IgD-negative memory B cell (primary cell): Measurements from ENCODE around the gene DIP2B. TPM values are rescaled to one million over a fixed set of nuclear protein-coding genes. Genes with fewer than 3 reads are reported as not detected.
A peak's percentile ranks its signal among the peaks of the same experiment; 100 is the strongest.

Experiments
- H3K27ac Mint-ChIP-seq, 3 donors: one replicate each; pipeline ENCODE4 v1.8.0; 2020 to 2022; ENCODE audit warnings: mild to moderate bottlenecking in 3 of 3, mixed read lengths in 3 of 3, moderate library complexity in 1 of 3
- H3K27me3 Mint-ChIP-seq: one replicate; pipeline ENCODE4 v1.8.0; 2021; ENCODE audit warnings: mixed read lengths
- H3K36me3 Mint-ChIP-seq: one replicate; pipeline ENCODE4 v1.8.0; 2020; ENCODE audit warnings: mild to moderate bottlenecking, mixed read lengths
- H3K4me1 Mint-ChIP-seq, 3 donors: one replicate each; pipeline ENCODE4 v1.8.0; 2020 to 2022; ENCODE audit warnings: mixed read lengths in 3 of 3, mild to moderate bottlenecking in 1 of 3
- H3K4me3 Mint-ChIP-seq, 4 donors: one replicate each; pipeline ENCODE4 v1.8.0; 2020 to 2022; ENCODE audit warnings: mild to moderate bottlenecking in 4 of 4, mixed read lengths in 4 of 4, moderate library complexity in 3 of 4
- H3K9me3 Mint-ChIP-seq, 3 donors: one replicate each; pipeline ENCODE4 v1.8.0; 2020 to 2021; ENCODE audit warnings: mixed read lengths in 3 of 3, mild to moderate bottlenecking in 1 of 3
- polyA plus RNA-seq: library from polyadenylated mRNA; unstranded; fragments of 300-500 nt; fragmentation: Illumina TruSeq; gene quantifications from one replicate; pipeline ENCODE4 v1.2.3, GENCODE V29; 2021

Gene DIP2B
- polyA plus RNA-seq, 1 donor from 2014 or later, result 16.4 TPM

DNA sequence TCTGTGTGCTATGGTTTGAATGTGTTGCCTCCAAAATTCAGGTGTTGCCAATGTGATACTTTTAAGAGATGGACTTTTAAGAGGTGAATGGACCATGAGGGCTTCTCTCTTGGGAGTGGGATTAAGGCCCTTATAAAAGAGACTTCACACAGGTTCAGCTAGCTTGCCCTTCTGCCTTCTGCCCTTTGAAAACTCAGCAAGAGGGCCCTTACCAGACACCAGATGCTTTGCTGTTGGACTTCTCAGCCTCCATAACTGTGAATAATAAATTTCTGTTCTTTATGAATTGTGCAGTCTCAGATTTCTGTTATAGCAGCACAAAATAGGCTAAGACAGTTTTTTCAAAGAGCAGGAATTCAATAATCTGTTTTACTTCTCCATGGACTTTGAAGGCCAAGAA lies 86.1 kb downstream of the DIP2B start:
- Mint-ChIP-seq H3K27me3 (no peaks in the 10 kb centered on the region), H3K4me3 (no peak overlapping the region), H3K36me3 (peaks cover 3% of the 10 kb centered on the region), H3K9me3 (no peaks in the 10 kb centered on the region), H3K4me1 (peaks cover 12 to 25% (median 16%) of the 10 kb centered on the region in 3 donors), H3K27ac (no peak overlapping the region)

- Mint-ChIP-seq H3K27ac (no peak overlapping the region), H3K27me3 (no peaks in the 10 kb centered on the region), H3K4me1 (peaks cover 22 to 41% (median 32%) of the 10 kb centered on the region in 3 donors), H3K9me3 (no peaks in the 10 kb centered on the region), H3K36me3 (peaks cover 3% of the 10 kb centered on the region), H3K4me3 (no peak overlapping the region)
Measured at GRCh38 chr12:50595667-50596066, 90.9 kb downstream of the DIP2B start.

GRCh38 chr12:50597200-50598195 lies 92.7 kb downstream of the DIP2B start:
- Mint-ChIP-seq H3K4me1 (peaks cover 25 to 45% (median 39%) of the 10 kb centered on the region in 3 donors), H3K36me3 (peaks cover 3% of the 10 kb centered on the region), H3K27me3 (no peaks in the 10 kb centered on the region), H3K27ac (peak overlapping the region in 2 of 3 donors; percentile 6 to 12), H3K4me3 (peak overlapping the region in 3 of 4 donors; percentile 47 to 77 (median 77)), H3K9me3 (no peaks in the 10 kb centered on the region)

DNA sequence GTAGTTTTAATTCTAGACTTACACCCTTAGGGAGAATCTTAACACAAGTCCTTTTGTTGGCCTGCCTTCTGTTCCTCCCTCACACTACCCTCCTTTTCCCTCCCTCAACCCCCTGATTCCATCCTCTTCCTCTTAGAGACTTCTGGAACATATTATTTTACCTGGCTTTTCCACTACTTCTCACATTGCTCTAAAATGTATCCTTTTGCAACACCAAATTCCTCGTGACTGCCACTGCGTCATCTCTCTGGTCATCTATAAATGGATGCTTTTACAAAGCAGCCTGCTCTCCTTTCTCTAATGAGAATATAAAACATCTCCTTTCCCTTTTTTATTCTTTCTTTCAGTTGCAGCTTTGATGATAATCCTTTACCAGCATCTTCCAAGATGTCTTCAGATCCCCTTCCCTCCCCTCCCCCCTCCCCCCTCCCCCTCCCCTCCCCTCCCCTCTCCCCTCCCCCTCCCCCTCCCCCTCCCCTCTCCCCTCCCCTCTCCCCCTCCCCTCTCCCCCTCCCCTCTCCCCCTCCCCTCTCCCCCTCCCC lies 93.6 kb downstream of the DIP2B start:
- Mint-ChIP-seq H3K4me1 (peaks cover 27 to 40% (median 36%) of the 10 kb centered on the region in 3 donors), H3K27ac (peak overlapping the region; percentile 4 to 76 (median 17))

DNA sequence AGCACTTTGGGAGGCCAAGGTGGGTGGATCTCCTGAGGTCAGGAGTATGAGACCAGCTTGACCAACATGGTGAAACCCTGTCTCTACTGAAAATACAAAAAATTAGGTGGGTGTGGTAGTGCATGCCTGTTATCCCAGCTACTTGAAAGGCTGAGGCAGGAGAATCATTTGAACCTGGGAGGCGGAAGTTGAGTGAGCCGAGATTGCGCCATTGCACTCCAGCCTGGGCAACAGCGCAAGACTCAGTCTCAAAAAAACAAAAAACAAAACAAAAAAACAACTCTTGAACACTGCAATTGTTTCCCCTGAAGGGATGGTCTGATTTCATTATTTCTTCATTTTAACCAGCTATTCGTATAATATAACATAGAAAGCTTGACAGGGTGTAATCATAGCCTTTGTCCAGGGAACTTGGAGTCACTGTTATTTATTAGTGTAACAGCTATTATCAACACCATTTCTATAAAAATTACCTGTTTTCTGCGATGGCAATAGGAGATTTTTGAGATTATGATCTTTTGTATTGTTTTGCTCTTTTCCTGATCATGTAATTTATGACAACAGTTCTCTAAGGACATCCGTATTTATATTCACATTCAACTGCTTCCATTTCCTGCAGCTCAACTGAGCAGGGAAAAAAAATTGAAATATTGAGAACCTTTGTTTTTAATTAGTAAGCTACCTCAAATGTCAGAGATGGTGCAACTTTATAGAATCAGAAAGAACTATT lies 94.7 kb downstream of the DIP2B start:
- H3K4me1 Mint-ChIP-seq, result peaks cover 28 to 40% (median 38%) of the 10 kb centered on the region in 3 donors
- H3K36me3 Mint-ChIP-seq, result no peaks in the 10 kb centered on the region
- no peaks in the 10 kb centered on the region for H3K27me3 Mint-ChIP-seq
- H3K4me3 Mint-ChIP-seq, result peak overlapping the region in 1 of 4 donors; percentile 29
- H3K27ac Mint-ChIP-seq, result peak overlapping the region in 2 of 3 donors; percentile 44 to 69
- no peaks in the 10 kb centered on the region for H3K9me3 Mint-ChIP-seq

More for the DNA sequence above, 93.6 kb downstream of the DIP2B start:
- Mint-ChIP-seq H3K4me3 (peak overlapping the region in 1 of 4 donors; percentile 42), H3K9me3 (no peaks in the 10 kb centered on the region), H3K36me3 (peaks cover 1% of the 10 kb centered on the region), H3K27me3 (no peaks in the 10 kb centered on the region)

DNA sequence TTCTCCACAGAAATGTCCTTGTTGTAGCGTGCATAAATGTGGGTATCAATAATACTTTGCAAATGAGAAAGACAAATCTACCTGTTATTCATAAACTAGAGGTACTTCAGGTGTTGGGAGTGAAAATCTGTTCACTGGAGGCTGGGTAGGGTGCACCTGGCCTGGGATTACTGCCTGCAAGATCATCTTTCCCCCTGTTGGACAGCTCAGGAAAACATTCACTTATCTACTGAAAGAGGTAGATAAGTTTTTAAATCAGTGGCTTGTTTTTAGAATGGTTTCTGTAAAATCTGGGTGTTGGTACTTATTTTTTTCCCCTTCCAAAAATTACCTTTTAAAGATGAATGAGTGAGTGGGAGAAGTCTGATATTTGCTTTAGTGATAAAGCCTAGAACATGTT lies 95.6 kb downstream of the DIP2B start:
- no peaks in the 10 kb centered on the region for H3K36me3 Mint-ChIP-seq
- no peaks in the 10 kb centered on the region for H3K9me3 Mint-ChIP-seq
- peaks cover 26 to 44% (median 36%) of the 10 kb centered on the region in 3 donors for H3K4me1 Mint-ChIP-seq
- peak overlapping the region in 2 of 3 donors; percentile 33 to 56 for H3K27ac Mint-ChIP-seq
- H3K4me3 Mint-ChIP-seq, result no peak overlapping the region
- no peaks in the 10 kb centered on the region for H3K27me3 Mint-ChIP-seq

GRCh38 chr12:50603817-50604639 lies 99.2 kb downstream of the DIP2B start:
- H3K4me3 Mint-ChIP-seq, result no peak overlapping the region
- no peaks in the 10 kb centered on the region for H3K36me3 Mint-ChIP-seq
- peaks cover 26 to 36% (median 33%) of the 10 kb centered on the region in 3 donors for H3K4me1 Mint-ChIP-seq
- no peaks in the 10 kb centered on the region for H3K27me3 Mint-ChIP-seq
- H3K27ac Mint-ChIP-seq, result no peak overlapping the region
- no peaks in the 10 kb centered on the region for H3K9me3 Mint-ChIP-seq

DNA sequence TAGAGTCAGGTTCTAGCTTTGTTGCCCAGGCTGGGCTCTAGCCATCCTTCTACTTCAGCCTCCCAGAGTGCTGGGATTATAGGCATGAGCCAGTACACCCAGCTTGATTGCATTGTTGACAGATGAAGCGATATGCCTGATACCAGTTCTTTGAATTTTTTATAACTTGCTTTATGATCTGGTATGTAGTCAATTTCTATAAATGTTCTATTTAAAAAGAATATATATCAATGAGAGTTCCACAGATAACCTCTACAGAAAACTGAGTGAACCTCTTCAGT lies 99.8 kb downstream of the DIP2B start:
- H3K27ac Mint-ChIP-seq, result no peak overlapping the region
- peaks cover 28 to 41% (median 37%) of the 10 kb centered on the region in 3 donors for H3K4me1 Mint-ChIP-seq
- no peaks in the 10 kb centered on the region for H3K27me3 Mint-ChIP-seq
- H3K9me3 Mint-ChIP-seq, result no peaks in the 10 kb centered on the region
- no peak overlapping the region for H3K4me3 Mint-ChIP-seq
- H3K36me3 Mint-ChIP-seq, result no peaks in the 10 kb centered on the region

DNA sequence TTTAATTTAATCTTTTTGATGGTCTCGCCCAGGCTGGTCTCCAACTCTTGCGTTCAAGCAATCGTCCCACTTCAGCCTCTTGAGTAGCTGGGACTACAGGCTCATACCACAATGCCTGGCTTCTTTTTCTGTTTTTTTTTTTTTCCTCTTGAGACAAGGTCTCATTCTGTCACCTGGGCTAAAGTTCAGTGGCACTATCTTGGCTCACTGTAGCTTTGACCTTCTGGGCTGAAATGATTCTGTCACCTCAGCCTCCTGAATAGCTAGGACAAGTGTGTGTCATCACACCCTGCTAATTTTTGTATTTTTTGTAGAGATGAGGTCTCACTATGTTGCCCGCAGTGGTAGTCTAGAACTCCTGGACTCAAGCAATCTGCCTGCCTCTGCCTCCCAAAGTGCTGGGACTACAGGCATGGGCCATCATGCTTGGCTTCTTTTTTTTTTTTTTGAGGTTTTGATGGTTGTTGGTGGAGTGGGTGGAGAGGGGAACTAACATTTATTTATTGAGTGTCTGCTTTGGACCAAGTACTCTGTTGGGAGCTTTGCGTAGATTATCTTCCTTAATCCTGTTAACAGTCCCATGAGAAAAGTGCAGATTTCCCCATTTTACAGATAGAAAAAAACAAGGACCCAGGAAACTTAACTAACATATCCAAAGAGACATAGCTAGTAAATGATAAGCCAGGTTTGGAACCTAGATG lies 102.0 kb downstream of the DIP2B start:
- peak overlapping the region in 2 of 3 donors; percentile 11 to 53 for H3K27ac Mint-ChIP-seq
- H3K9me3 Mint-ChIP-seq, result no peaks in the 10 kb centered on the region
- H3K27me3 Mint-ChIP-seq, result no peaks in the 10 kb centered on the region
- peaks cover 26 to 38% (median 35%) of the 10 kb centered on the region in 3 donors for H3K4me1 Mint-ChIP-seq
- H3K36me3 Mint-ChIP-seq, result no peaks in the 10 kb centered on the region
- H3K4me3 Mint-ChIP-seq, result no peak overlapping the region

- H3K36me3 Mint-ChIP-seq, result no peaks in the 10 kb centered on the region
- no peak overlapping the region for H3K4me3 Mint-ChIP-seq
- no peaks in the 10 kb centered on the region for H3K9me3 Mint-ChIP-seq
- H3K4me1 Mint-ChIP-seq, result peaks cover 20 to 34% (median 34%) of the 10 kb centered on the region in 3 donors
- no peak overlapping the region for H3K27ac Mint-ChIP-seq
- no peaks in the 10 kb centered on the region for H3K27me3 Mint-ChIP-seq
Measured at GRCh38 chr12:50609292-50609874, 104.6 kb downstream of the DIP2B start.

GRCh38 chr12:50610171-50610570 lies 105.4 kb downstream of the DIP2B start:
- Mint-ChIP-seq H3K9me3 (no peaks in the 10 kb centered on the region), H3K27ac (peak overlapping the region in 1 of 3 donors; percentile 59), H3K36me3 (no peaks in the 10 kb centered on the region), H3K27me3 (no peaks in the 10 kb centered on the region), H3K4me3 (no peak overlapping the region), H3K4me1 (peaks cover 24 to 35% (median 33%) of the 10 kb centered on the region in 3 donors)

- peaks cover 19 to 38% (median 33%) of the 10 kb centered on the region in 3 donors for H3K4me1 Mint-ChIP-seq
- H3K27me3 Mint-ChIP-seq, result no peaks in the 10 kb centered on the region
- peak overlapping the region in 2 of 3 donors; percentile 40 to 90 for H3K27ac Mint-ChIP-seq
- no peaks in the 10 kb centered on the region for H3K36me3 Mint-ChIP-seq
- no peaks in the 10 kb centered on the region for H3K9me3 Mint-ChIP-seq
- H3K4me3 Mint-ChIP-seq, result peak overlapping the region in 1 of 4 donors; percentile 42
Measured at GRCh38 chr12:50611021-50611744, 106.4 kb downstream of the DIP2B start.

- no peaks in the 10 kb centered on the region for H3K27me3 Mint-ChIP-seq
- H3K9me3 Mint-ChIP-seq, result no peaks in the 10 kb centered on the region
- no peak overlapping the region for H3K27ac Mint-ChIP-seq
- no peaks in the 10 kb centered on the region for H3K36me3 Mint-ChIP-seq
- no peak overlapping the region for H3K4me3 Mint-ChIP-seq
- peaks cover 16 to 34% (median 31%) of the 10 kb centered on the region in 3 donors for H3K4me1 Mint-ChIP-seq
Measured at GRCh38 chr12:50612882-50613281, 108.1 kb downstream of the DIP2B start.
